ENCODE data around the gene CABP7. TPM values are rescaled to one million over a fixed set of nuclear protein-coding genes. Genes with fewer than 3 reads are reported as not detected.

The CABP7 gene
- total RNA-seq, 1 donor from 2014 or later = not detected

DNA sequence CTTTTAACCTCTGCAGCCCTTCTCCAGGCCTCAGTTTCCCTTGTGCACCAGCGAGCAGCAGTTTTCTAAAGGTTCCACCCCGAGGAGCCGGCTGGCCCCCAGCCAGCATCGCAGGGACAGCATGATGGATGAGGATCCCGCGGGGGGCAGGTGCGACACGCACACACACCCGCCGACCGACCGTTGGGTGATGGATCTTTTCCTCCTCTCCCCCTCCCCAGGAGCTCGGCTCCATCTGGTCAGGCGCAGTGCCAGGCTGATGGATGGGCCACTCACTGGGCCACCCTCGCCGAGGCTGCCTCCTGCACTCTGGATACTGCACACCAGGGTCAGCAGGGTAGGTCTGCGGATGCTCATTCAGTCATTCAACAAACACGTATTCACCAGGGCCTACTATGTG is 12.8 kb upstream of the CABP7 start:
- H3K9me3 ChIP-seq = no peaks in the 10 kb centered on the region
- intact Hi-C loops (cut with DNase I) = no loop called here
- TF ChIP-seq, protein P1, sequence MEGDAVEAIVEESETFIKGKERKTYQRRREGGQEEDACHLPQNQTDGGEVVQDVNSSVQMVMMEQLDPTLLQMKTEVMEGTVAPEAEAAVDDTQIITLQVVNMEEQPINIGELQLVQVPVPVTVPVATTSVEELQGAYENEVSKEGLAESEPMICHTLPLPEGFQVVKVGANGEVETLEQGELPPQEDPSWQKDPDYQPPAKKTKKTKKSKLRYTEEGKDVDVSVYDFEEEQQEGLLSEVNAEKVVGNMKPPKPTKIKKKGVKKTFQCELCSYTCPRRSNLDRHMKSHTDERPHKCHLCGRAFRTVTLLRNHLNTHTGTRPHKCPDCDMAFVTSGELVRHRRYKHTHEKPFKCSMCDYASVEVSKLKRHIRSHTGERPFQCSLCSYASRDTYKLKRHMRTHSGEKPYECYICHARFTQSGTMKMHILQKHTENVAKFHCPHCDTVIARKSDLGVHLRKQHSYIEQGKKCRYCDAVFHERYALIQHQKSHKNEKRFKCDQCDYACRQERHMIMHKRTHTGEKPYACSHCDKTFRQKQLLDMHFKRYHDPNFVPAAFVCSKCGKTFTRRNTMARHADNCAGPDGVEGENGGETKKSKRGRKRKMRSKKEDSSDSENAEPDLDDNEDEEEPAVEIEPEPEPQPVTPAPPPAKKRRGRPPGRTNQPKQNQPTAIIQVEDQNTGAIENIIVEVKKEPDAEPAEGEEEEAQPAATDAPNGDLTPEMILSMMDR (IDR thresholded peaks at IDR 0.05) = no peak
- peaks cover 12% of the 10 kb centered on the region for H3K4me1 ChIP-seq
- ATAC-seq = no peak
- DNase-seq = no peak
- no peak overlapping the region for H3K27ac ChIP-seq
- no peaks in the 10 kb centered on the region for H3K36me3 ChIP-seq
- no peak overlapping the region for H3K4me3 ChIP-seq
- H3K27me3 ChIP-seq = peaks cover 6% of the 10 kb centered on the region

DNA sequence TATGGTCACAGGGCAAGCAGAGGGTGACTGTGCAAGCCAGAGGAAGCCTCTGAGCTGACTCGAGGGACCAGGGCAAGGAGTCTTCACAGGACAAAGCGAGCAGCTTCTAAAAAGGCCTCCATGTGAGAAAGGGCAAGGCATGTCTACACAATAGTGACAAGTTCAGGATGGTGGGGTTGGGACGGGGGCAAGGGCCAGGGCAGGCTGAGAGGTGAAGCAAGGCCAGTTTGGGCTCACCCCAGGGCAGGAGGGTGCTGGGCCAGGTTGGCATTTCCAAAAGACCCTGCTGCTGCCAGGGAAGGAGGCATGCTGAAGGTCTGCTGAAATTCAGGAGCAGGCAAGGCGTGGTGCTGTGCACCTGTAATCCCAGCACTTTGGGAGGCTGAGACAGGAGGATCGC is 12.3 kb upstream of the CABP7 start:
- H3K9me3 ChIP-seq = no peaks in the 10 kb centered on the region
- H3K4me1 ChIP-seq = peaks cover 9% of the 10 kb centered on the region
- H3K27ac ChIP-seq = no peak overlapping the region
- intact Hi-C loops (cut with DNase I) = no loop called here
- DNase-seq (no peak), ATAC-seq (no peak)
- TF ChIP-seq, protein P1 (IDR thresholded peaks at IDR 0.05) = no peak
- no peaks in the 10 kb centered on the region for H3K36me3 ChIP-seq
- no peak overlapping the region for H3K4me3 ChIP-seq
- H3K27me3 ChIP-seq = peaks cover 6% of the 10 kb centered on the region

DNA sequence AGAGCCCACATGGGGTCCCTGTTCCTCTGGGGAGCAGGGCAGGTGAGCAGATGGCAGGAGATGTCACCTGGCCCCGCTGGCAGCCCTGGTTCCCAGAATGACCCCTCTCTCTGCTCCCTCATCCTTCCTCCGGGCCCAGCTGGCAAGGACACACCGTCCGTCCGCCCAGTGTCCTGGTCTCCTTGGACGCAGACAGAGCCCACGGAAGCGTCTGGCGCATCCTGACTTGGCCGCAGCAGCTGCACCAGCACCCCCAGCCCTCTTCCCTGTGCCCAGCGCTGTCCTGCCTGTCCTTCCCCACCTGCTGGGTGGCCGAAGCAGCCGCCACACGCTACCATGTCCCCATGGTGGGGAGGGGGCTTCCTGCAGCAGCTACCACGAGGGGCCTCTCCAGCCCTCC is 9.6 kb upstream of the CABP7 start:
- no peak for ATAC-seq
- no peaks in the 10 kb centered on the region for H3K4me1 ChIP-seq
- peaks cover 14% of the 10 kb centered on the region for H3K27me3 ChIP-seq
- no peaks in the 10 kb centered on the region for H3K9me3 ChIP-seq
- H3K27ac ChIP-seq = no peak overlapping the region
- intact Hi-C loops (cut with DNase I) = no loop called here
- H3K4me3 ChIP-seq = no peak overlapping the region
- no peaks in the 10 kb centered on the region for H3K36me3 ChIP-seq
- DNase-seq = no peak
- TF ChIP-seq, protein P1 (IDR thresholded peaks at IDR 0.05) = no peak

DNA sequence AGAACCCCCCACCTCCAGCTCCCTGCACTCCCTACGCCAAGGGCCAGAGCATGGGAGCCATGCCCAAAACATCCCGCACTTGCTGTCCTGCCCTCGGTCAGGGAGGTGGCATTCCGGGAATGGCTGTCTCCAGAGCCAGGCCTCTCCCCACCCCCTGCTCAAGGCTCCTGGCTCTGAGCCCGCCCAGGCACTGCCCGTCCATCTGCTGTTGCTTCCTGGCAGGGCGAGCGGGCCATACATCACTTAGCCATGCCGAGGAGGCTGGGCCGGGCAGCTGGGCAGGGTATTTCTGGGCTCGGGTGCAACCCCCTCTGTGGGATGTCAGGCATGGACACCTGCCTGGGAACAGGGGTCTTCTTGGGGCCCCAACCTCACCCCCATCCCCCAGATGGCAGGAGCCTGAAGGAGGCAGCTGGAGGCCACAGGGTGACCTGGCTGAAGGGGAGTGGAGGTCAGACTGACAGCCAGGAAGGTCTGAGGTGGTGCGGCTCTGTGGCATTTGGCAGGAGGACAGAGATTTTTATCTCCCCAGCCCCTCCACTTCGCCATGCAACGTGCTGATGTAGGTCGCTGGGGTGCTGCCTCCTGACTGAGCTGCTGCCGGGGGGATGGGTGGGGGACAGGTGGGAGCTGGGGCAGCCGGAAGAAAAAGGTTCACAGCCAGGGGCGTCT is 8.7 kb upstream of the CABP7 start:
- no peak overlapping the region for H3K27ac ChIP-seq
- TF ChIP-seq, protein P1 (IDR thresholded peaks at IDR 0.05) = no peak
- ATAC-seq (peak; percentile 59), DNase-seq (no peak)
- no peaks in the 10 kb centered on the region for H3K36me3 ChIP-seq
- peaks cover 20% of the 10 kb centered on the region for H3K27me3 ChIP-seq
- intact Hi-C loops (cut with DNase I) = no loop called here
- H3K4me1 ChIP-seq = no peaks in the 10 kb centered on the region
- H3K4me3 ChIP-seq = no peak overlapping the region
- no peaks in the 10 kb centered on the region for H3K9me3 ChIP-seq

DNA sequence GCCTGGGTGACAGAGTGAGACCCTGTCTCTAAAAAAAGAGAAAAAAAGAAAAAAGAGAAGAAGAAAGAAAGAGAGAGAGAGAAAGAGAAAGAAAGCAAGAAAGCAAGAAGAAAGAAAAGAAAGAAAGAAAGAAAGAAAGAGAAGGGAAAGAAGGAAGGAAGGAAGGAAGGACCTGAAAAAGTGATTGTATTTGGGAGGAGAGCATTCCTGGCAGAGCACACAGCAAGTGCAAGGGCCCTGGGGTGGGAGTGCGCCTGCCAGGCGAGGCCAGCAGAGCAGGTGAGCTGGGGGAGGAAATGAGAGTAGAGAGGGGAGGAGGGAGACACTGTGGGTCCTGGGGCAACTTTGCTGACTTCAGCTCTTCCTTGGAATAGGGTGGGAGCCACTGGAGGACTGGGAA is 7.7 kb upstream of the CABP7 start:
- no peak for DNase-seq
- no peak for ATAC-seq
- Histone ChIP-seq H3K27ac (no peak overlapping the region), H3K9me3 (no peaks in the 10 kb centered on the region), H3K36me3 (no peaks in the 10 kb centered on the region), H3K4me1 (no peaks in the 10 kb centered on the region), H3K4me3 (no peak overlapping the region), H3K27me3 (peaks cover 20% of the 10 kb centered on the region)
- intact Hi-C loops (cut with DNase I) = no loop called here
- TF ChIP-seq, protein P1 (IDR thresholded peaks at IDR 0.05) = no peak

Measured in upper lobe of right lung (tissue), 1 donor.